IMR-90 (cell line): ENCODE results near the gene CCDC171. TPM values are rescaled to one million over a fixed set of nuclear protein-coding genes. Genes with fewer than 3 reads are reported as not detected.

Experiments
- ATAC-seq: fragments of 200-7000 bp; cut with Tn5 transposase; 2 replicates; pipeline ENCODE4 v1.9.1; 2020; ENCODE audit warnings: low read depth, mild to moderate bottlenecking, moderate library complexity
- BruUV-seq: library from RNA; stranded (reverse); fragments of 400-500 nt; replicated peaks from 2 replicates; lab custom pipeline; 2021; lab: Mats Ljungman, UMichigan
- CTCF ChIA-PET: fragments of 300-600 bp; formaldehyde crosslinking; extraction: SDS; loops from one replicate; lab custom pipeline; 2021; ENCODE audit warnings: antibody characterized with exemption; lab: Yijun Ruan, JAX
- POLR2A ChIA-PET: fragments of 300-600 bp; sonication (Branson Sonifier 250); formaldehyde crosslinking; loops from one replicate; lab custom pipeline; 2022; ENCODE audit warnings: antibody characterized with exemption; ENCODE audit not compliant: unreplicated experiment; lab: Charles Lee
- DNase-seq: peaks from one replicate; pipeline ENCODE4 v3.0.0; 2013
- H2AFZ ChIP-seq: replicated peaks from 2 replicates; pipeline ENCODE3; 2013; ENCODE audit warnings: low read length, mild to moderate bottlenecking; ENCODE audit not compliant: poor library complexity
- H2AK5ac ChIP-seq: 2 replicates; pipeline ENCODE4 v1.6.1; 2013; ENCODE audit warnings: low read depth, low read length, inconsistent platforms
- H2AK9ac ChIP-seq: replicated peaks from 2 replicates; pipeline ENCODE3; 2013; ENCODE audit warnings: mild to moderate bottlenecking, low read depth, low read length, moderate library complexity; ENCODE audit not compliant: poor library complexity
- H2BK120ac ChIP-seq: 2 replicates; pipeline ENCODE4 v1.6.1; 2013; ENCODE audit warnings: low read depth, low read length, inconsistent platforms
- H2BK15ac ChIP-seq: 3 replicates; pipeline ENCODE4 v1.6.1; 2013; ENCODE audit warnings: low read depth, low read length, inconsistent platforms
- H2BK20ac ChIP-seq: 2 replicates; pipeline ENCODE4 v1.6.1; 2013; ENCODE audit warnings: low read depth, mild to moderate bottlenecking, inconsistent platforms, low read length, moderate library complexity
- H2BK5ac ChIP-seq: 2 replicates; pipeline ENCODE4 v1.6.1; 2013; ENCODE audit warnings: mild to moderate bottlenecking, low read depth, low read length, inconsistent platforms; ENCODE audit not compliant: poor library complexity, severe bottlenecking
- H3K14ac ChIP-seq: replicated peaks from 2 replicates; pipeline ENCODE4 v1.6.1; 2013; ENCODE audit warnings: low read depth, low read length, inconsistent platforms
- H3K18ac ChIP-seq: 2 replicates; pipeline ENCODE4 v1.6.1; 2013; ENCODE audit warnings: low read depth, low read length, control low read depth
- H3K23ac ChIP-seq: 2 replicates; pipeline ENCODE4 v1.6.1; 2013; ENCODE audit warnings: low read depth, low read length, inconsistent platforms
- H3K27ac ChIP-seq: 2 replicates; pipeline ENCODE4 v1.5.1; 2013; ENCODE audit warnings: mild to moderate bottlenecking, control low read depth, low read length; ENCODE audit not compliant: insufficient read depth
- H3K27me3 ChIP-seq: 2 replicates; pipeline ENCODE4 v1.6.1; 2013; ENCODE audit warnings: low read length; ENCODE audit not compliant: control insufficient read depth, insufficient read depth
- H3K36me3 ChIP-seq: 2 replicates; pipeline ENCODE4 v1.6.1; 2013; ENCODE audit warnings: low read length, mixed read lengths; ENCODE audit not compliant: control insufficient read depth, insufficient read depth
- H3K4ac ChIP-seq: 2 replicates; pipeline ENCODE4 v1.6.1; 2013; ENCODE audit warnings: low read depth, low read length, inconsistent platforms
- H3K4me1 ChIP-seq: 2 replicates; pipeline ENCODE4 v1.6.1; 2013; ENCODE audit warnings: low read length, mixed read lengths; ENCODE audit not compliant: control insufficient read depth, insufficient read depth
- H3K4me2 ChIP-seq: 2 replicates; pipeline ENCODE4 v1.6.1; 2013; ENCODE audit warnings: low read depth, mild to moderate bottlenecking, control low read depth, low read length, moderate library complexity
- H3K4me3 ChIP-seq: 2 replicates; pipeline ENCODE4 v1.5.1; 2013; ENCODE audit warnings: low read depth, mild to moderate bottlenecking, control low read depth, low read length, moderate library complexity; ENCODE audit not compliant: insufficient read depth
- H3K56ac ChIP-seq: 2 replicates; pipeline ENCODE4 v1.6.1; 2013; ENCODE audit warnings: low read length, inconsistent platforms; ENCODE audit not compliant: insufficient read depth; ENCODE audit errors: extremely low read depth
- H3K79me1 ChIP-seq, 2 experiments: 2 replicates each; pipeline ENCODE4 v1.6.1; 2013; ENCODE audit warnings: low read length in 2 of 2, inconsistent platforms in 1 of 2, low read depth in 1 of 2
- H3K9ac ChIP-seq: 2 replicates; pipeline ENCODE4 v1.6.1; 2013; ENCODE audit warnings: low read depth, low read length, control low read depth
- H3K9me1 ChIP-seq: 2 replicates; pipeline ENCODE4 v1.6.1; 2013; ENCODE audit warnings: low read length, inconsistent platforms; ENCODE audit not compliant: insufficient read depth
- H3K9me3 ChIP-seq: 2 replicates; pipeline ENCODE4 v1.6.1; 2013; ENCODE audit warnings: low read length; ENCODE audit not compliant: control insufficient read depth, insufficient read depth
- H4K20me1 ChIP-seq: 2 replicates; pipeline ENCODE4 v1.6.1; 2013; ENCODE audit warnings: low read length, inconsistent platforms; ENCODE audit not compliant: insufficient read depth
- H4K5ac ChIP-seq: 2 replicates; pipeline ENCODE4 v1.6.1; 2013; ENCODE audit warnings: mild to moderate bottlenecking, low read depth, low read length, control low read depth
- H4K8ac ChIP-seq, 2 experiments: 2 replicates each; pipeline ENCODE4 v1.6.1; 2013; ENCODE audit warnings: low read depth in 2 of 2, low read length in 2 of 2, control low read depth in 1 of 2, inconsistent platforms in 1 of 2
- H4K91ac ChIP-seq: 2 replicates; pipeline ENCODE4 v1.6.1; 2013; ENCODE audit warnings: low read depth, low read length, inconsistent platforms; ENCODE audit not compliant: insufficient read depth
- BHLHE40 ChIP-seq: fragments of 150-350 bp; IDR thresholded peaks from 2 replicates; pipeline ENCODE4 v1.6.1; 2016; ENCODE audit warnings: mild to moderate bottlenecking, low read depth, low read length
- CEBPB ChIP-seq: IDR thresholded peaks from 2 replicates; pipeline ENCODE4 v1.6.1; 2012; ENCODE audit warnings: low read depth, low read length, improper control_type of control experiment
- CHD1 ChIP-seq: IDR thresholded peaks from 2 replicates; pipeline ENCODE4 v1.6.1; 2012; ENCODE audit warnings: low read depth, low read length, improper control_type of control experiment
- FOS ChIP-seq: fragments of 150-350 bp; IDR thresholded peaks from 2 replicates; pipeline ENCODE4 v1.6.1; 2016; ENCODE audit warnings: low read depth, low read length
- MAFK ChIP-seq: IDR thresholded peaks from 2 replicates; pipeline ENCODE4 v1.6.1; 2012; ENCODE audit warnings: low read depth, low read length, improper control_type of control experiment
- MAZ ChIP-seq: IDR thresholded peaks from 2 replicates; pipeline ENCODE4 v1.6.1; 2012; ENCODE audit warnings: low read depth, mild to moderate bottlenecking, low read length, improper control_type of control experiment, moderate library complexity, borderline replicate concordance
- MXI1 ChIP-seq: IDR thresholded peaks from 2 replicates; pipeline ENCODE4 v1.6.1; 2012; ENCODE audit warnings: low read depth, mild to moderate bottlenecking, low read length, moderate library complexity, borderline replicate concordance
- NFE2L2 ChIP-seq: fragments of 150-350 bp; IDR thresholded peaks from 2 replicates; pipeline ENCODE4 v1.6.1; 2016; ENCODE audit warnings: low read depth, mild to moderate bottlenecking, low read length
- POLR2A ChIP-seq: IDR thresholded peaks from 2 replicates; pipeline ENCODE4 v1.6.1; 2012; ENCODE audit warnings: mild to moderate bottlenecking, low read depth, low read length
- RAD21 ChIP-seq: IDR thresholded peaks from 2 replicates; pipeline ENCODE4 v1.6.1; 2012; ENCODE audit warnings: low read length, improper control_type of control experiment
- RCOR1 ChIP-seq: IDR thresholded peaks from 2 replicates; pipeline ENCODE4 v1.6.1; 2012; ENCODE audit warnings: mild to moderate bottlenecking, low read length, improper control_type of control experiment; ENCODE audit not compliant: insufficient replicate concordance
- RFX5 ChIP-seq: IDR thresholded peaks from 2 replicates; pipeline ENCODE4 v1.8.0; 2012; ENCODE audit warnings: low read depth, mild to moderate bottlenecking, low read length, moderate library complexity
- SMC3 ChIP-seq: fragments of 150-350 bp; IDR thresholded peaks from 2 replicates; pipeline ENCODE4 v1.6.1; 2016; ENCODE audit warnings: low read depth, mild to moderate bottlenecking, antibody characterized with exemption, low read length, moderate library complexity
- WGBS, 2 experiments: methylation state at CpG; one replicate each; pipeline versions ENCODE4 v1.1.5 to v1.1.7; 2013; ENCODE audit warnings: missing lambda C conversion rate in 2 of 2; ENCODE audit not compliant: insufficient read length in 1 of 2; ENCODE audit errors: extremely low coverage in 2 of 2; 5-methylcytosine and 5-hydroxymethylcytosine counted together
- dilution Hi-C: fragments of 300-500 bp; cut with HindIII; formaldehyde crosslinking; loops from one replicate; pipeline ENCODE4 v1.14.3; 2018; ENCODE audit warnings: low sequenced_read_pairs; ENCODE audit not compliant: unreplicated experiment
- in situ Hi-C: fragments of 300-500 bp; cut with MboI; formaldehyde crosslinking; loops from 3 replicates; pipeline ENCODE4 v1.14.3; 2019; ENCODE audit warnings: low sequenced_read_pairs, inconsistent platforms, mixed read lengths
- intact Hi-C: fragments of 100-400 bp; cut with micrococcal nuclease; formaldehyde crosslinking; loops from 2 replicates; pipeline ENCODE4 v1.10.0; 2022
- polyA plus RNA-seq, 3 experiments: library from polyadenylated mRNA; depleted of rRNA; stranded (reverse); fragments of >200 nt; gene quantifications; 2 replicates each; pipeline ENCODE4 v1.2.3, GENCODE V29; 2012; ENCODE audit warnings: low replicate concordance in 1 of 3
- total RNA-seq: library from RNA; depleted of rRNA; stranded (reverse); fragments of >200 nt; gene quantifications from 2 replicates; pipeline ENCODE4 v1.2.3, GENCODE V29; 2012
- TF ChIP-seq, protein P1 (sequence below): conservative IDR thresholded peaks from 2 replicates; pipeline ENCODE4 v1.5.1; 2012; ENCODE audit warnings: mild to moderate bottlenecking, low read depth, low read length, improper control_type of control experiment
- TF ChIP-seq, protein P2 (sequence below): fragments of 150-350 bp; IDR thresholded peaks from 2 replicates; pipeline ENCODE4 v1.6.1; 2016; ENCODE audit warnings: low read depth, mild to moderate bottlenecking, low read length, moderate library complexity, borderline replicate concordance
- TF ChIP-seq, protein P3 (sequence below): fragments of 150-350 bp; IDR thresholded peaks from 2 replicates; pipeline ENCODE4 v1.6.1; 2017; ENCODE audit warnings: mild to moderate bottlenecking, antibody characterized with exemption, low read length, low read depth

Gene CCDC171
- total and polyA plus RNA-seq, 2 of the 4 experiments (the other 2 are of a cell fraction), result 0.63 to 2.2 TPM

DNA sequence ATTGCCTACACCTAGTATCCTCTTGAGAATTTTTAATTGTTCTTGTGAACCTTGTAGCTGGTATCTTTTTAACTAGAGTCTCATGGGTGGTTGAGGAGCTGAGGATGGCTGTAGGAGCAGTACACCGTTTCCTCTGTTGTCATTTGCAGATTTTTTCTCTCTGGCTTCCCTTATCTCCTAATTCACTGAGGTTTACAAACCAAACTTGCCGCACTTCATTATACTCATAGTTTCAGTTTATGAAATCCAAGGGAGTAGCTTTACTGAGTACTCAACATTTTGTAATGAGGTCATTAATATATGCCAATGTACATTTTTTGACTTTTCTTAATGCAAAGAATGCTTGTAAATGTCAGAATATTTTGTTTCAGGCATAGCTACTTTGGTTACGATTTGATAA is 154.2 kb downstream of the CCDC171 start:
- no peak overlapping the region for H3K4me3 ChIP-seq
- ATAC-seq (peak; percentile 60), DNase-seq (peak; percentile 1)
- no peak overlapping the region for H3K18ac ChIP-seq
- H3K9me3 ChIP-seq, result no peaks in the 10 kb centered on the region; the same call in 1 of the 2 replicates
- no peak overlapping the region for H3K23ac ChIP-seq
- H3K36me3 ChIP-seq, result no peaks in the 10 kb centered on the region
- POLR2A ChIA-PET, result no interaction called here
- H3K27ac ChIP-seq, result no peak overlapping the region
- no peaks in the 10 kb centered on the region for H3K79me1 ChIP-seq
- CTCF ChIA-PET, result no interaction called here
- in situ Hi-C loops, result no loop called here
- peaks cover 2% of the 10 kb centered on the region; the same call in 1 of the 2 replicates for H3K4me1 ChIP-seq
- H3K4ac ChIP-seq, result no peak overlapping the region
- H2AK5ac ChIP-seq, result no peak overlapping the region
- H2BK5ac ChIP-seq, result no peak overlapping the region
- no peak for TF ChIP-seq FOS
- TF ChIP-seq, protein P1, sequence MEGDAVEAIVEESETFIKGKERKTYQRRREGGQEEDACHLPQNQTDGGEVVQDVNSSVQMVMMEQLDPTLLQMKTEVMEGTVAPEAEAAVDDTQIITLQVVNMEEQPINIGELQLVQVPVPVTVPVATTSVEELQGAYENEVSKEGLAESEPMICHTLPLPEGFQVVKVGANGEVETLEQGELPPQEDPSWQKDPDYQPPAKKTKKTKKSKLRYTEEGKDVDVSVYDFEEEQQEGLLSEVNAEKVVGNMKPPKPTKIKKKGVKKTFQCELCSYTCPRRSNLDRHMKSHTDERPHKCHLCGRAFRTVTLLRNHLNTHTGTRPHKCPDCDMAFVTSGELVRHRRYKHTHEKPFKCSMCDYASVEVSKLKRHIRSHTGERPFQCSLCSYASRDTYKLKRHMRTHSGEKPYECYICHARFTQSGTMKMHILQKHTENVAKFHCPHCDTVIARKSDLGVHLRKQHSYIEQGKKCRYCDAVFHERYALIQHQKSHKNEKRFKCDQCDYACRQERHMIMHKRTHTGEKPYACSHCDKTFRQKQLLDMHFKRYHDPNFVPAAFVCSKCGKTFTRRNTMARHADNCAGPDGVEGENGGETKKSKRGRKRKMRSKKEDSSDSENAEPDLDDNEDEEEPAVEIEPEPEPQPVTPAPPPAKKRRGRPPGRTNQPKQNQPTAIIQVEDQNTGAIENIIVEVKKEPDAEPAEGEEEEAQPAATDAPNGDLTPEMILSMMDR, result no peak
- TF ChIP-seq NFE2L2, result no peak
- TF ChIP-seq, protein P2, sequence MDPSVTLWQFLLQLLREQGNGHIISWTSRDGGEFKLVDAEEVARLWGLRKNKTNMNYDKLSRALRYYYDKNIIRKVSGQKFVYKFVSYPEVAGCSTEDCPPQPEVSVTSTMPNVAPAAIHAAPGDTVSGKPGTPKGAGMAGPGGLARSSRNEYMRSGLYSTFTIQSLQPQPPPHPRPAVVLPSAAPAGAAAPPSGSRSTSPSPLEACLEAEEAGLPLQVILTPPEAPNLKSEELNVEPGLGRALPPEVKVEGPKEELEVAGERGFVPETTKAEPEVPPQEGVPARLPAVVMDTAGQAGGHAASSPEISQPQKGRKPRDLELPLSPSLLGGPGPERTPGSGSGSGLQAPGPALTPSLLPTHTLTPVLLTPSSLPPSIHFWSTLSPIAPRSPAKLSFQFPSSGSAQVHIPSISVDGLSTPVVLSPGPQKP, result no peak
- no peak for TF ChIP-seq CHD1
- TF ChIP-seq CEBPB, result no peak
- no peak for TF ChIP-seq POLR2A
- TF ChIP-seq RAD21, result no peak
- TF ChIP-seq BHLHE40, result no peak
- TF ChIP-seq MXI1, result no peak
- no peak for TF ChIP-seq RFX5
- TF ChIP-seq SMC3, result no peak
- no peak for TF ChIP-seq MAFK
- TF ChIP-seq MAZ, result no peak
- TF ChIP-seq RCOR1, result no peak
- TF ChIP-seq, protein P3, sequence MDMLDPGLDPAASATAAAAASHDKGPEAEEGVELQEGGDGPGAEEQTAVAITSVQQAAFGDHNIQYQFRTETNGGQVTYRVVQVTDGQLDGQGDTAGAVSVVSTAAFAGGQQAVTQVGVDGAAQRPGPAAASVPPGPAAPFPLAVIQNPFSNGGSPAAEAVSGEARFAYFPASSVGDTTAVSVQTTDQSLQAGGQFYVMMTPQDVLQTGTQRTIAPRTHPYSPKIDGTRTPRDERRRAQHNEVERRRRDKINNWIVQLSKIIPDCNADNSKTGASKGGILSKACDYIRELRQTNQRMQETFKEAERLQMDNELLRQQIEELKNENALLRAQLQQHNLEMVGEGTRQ, result no peak
- no peak overlapping the region for H2AFZ ChIP-seq
- no peaks in the 10 kb centered on the region for H4K20me1 ChIP-seq
- H3K9me1 ChIP-seq, result no peaks in the 10 kb centered on the region
- H4K8ac ChIP-seq, result no peak overlapping the region
- no peak overlapping the region for H4K91ac ChIP-seq
- no peak overlapping the region for H3K56ac ChIP-seq
- no peak overlapping the region for H3K14ac ChIP-seq
- no peak overlapping the region for H2BK20ac ChIP-seq
- no peak overlapping the region for H4K5ac ChIP-seq
- dilution Hi-C loops, result no loop called here
- intact Hi-C loops, result no loop called here
- H3K27me3 ChIP-seq, result no peaks in the 10 kb centered on the region
- H2BK15ac ChIP-seq, result no peak overlapping the region
- no peak overlapping the region for H3K9ac ChIP-seq
- peak overlapping the region; percentile 36 for H3K4me2 ChIP-seq
- H2AK9ac ChIP-seq, result no peak overlapping the region
- no peak overlapping the region for H2BK120ac ChIP-seq
- WGBS, 2 experiments, result no CpG with 5 or more reads among the region's 3 CpGs
- BruUV-seq, result no TSS peak
